H1 (cell line): ENCODE data around the gene RFX2. TPM values are rescaled to one million over a fixed set of nuclear protein-coding genes. Genes with fewer than 3 reads are reported as not detected.

Source experiments
- CTCF ChIA-PET: fragments of 300-600 bp; sonication (Branson Sonifier 250); formaldehyde crosslinking; loops from one replicate; lab custom pipeline; 2021; ENCODE audit not compliant: partially characterized antibody; lab: Charles Lee
- POLR2A ChIA-PET: fragments of 300-600 bp; sonication (Branson Sonifier 250); formaldehyde crosslinking; loops from one replicate; lab custom pipeline; 2021; ENCODE audit warnings: inconsistent platforms; ENCODE audit not compliant: partially characterized antibody; lab: Charles Lee
- DNase-seq, 2 experiments: peaks; one replicate each; pipeline versions ENCODE4 v3.0.0 to v3.0.0-alpha.2; 2010 to 2022; ENCODE audit warnings: low spot score in 2 of 2, low read depth in 1 of 2, mixed read lengths in 1 of 2
- FAIRE-seq: peaks from 2 replicates; lab custom pipeline; 2011; peaks lifted over from hg19 to GRCh38; lab: Jason Lieb, UNC
- H2AFZ ChIP-seq: 2 replicates; pipeline ENCODE4 v1.8.1; 2012; ENCODE audit warnings: low read length, inconsistent platforms
- H2AK5ac ChIP-seq: 2 replicates; pipeline ENCODE4 v1.6.1; 2013; ENCODE audit warnings: low read depth, low read length
- H2BK120ac ChIP-seq: replicated peaks from 2 replicates; pipeline ENCODE3; 2013; ENCODE audit warnings: low read depth, low read length, inconsistent platforms
- H2BK12ac ChIP-seq: 2 replicates; pipeline ENCODE4 v1.6.1; 2013; ENCODE audit warnings: low read depth, low read length
- H2BK15ac ChIP-seq: 2 replicates; pipeline ENCODE4 v1.6.1; 2013; ENCODE audit warnings: low read length
- H2BK20ac ChIP-seq: 2 replicates; pipeline ENCODE4 v1.6.1; 2013; ENCODE audit warnings: low read length
- H2BK5ac ChIP-seq: 2 replicates; pipeline ENCODE4 v1.6.1; 2013; ENCODE audit warnings: low read depth, low read length
- H3K14ac ChIP-seq: 2 replicates; pipeline ENCODE4 v1.6.1; 2013; ENCODE audit warnings: inconsistent platforms; ENCODE audit not compliant: insufficient read length
- H3K18ac ChIP-seq: 2 replicates; pipeline ENCODE4 v1.6.1; 2013; ENCODE audit warnings: low read length; ENCODE audit errors: extremely low read depth
- H3K23ac ChIP-seq: 2 replicates; pipeline ENCODE4 v1.6.1; 2013; ENCODE audit warnings: inconsistent platforms; ENCODE audit not compliant: insufficient read length
- H3K23me2 ChIP-seq: 2 replicates; pipeline ENCODE4 v1.6.1; 2013; ENCODE audit warnings: low read depth, low read length
- H3K27ac ChIP-seq: 2 replicates; pipeline ENCODE4 v1.6.1; 2011; ENCODE audit warnings: low read depth, low read length, inconsistent platforms
- H3K27me3 ChIP-seq, 4 experiments: replicated peaks in 1 of 4; 1 replicate in 1 of 4; 2 replicates in 3 of 4; pipeline versions ENCODE4 v1.6.1 to v1.8.1; 2011 to 2013; ENCODE audit warnings: low read length in 3 of 4, mild to moderate bottlenecking in 3 of 4, inconsistent platforms in 2 of 4, mixed read lengths in 2 of 4, moderate library complexity in 1 of 4; ENCODE audit not compliant: control insufficient read depth in 3 of 4, insufficient read depth in 3 of 4; ENCODE audit errors: extremely low read depth in 1 of 4
- H3K36me3 ChIP-seq, 4 experiments: 2 replicates each; pipeline versions ENCODE4 v1.6.1 to v1.8.1; 2011 to 2013; ENCODE audit warnings: mild to moderate bottlenecking in 4 of 4, low read length in 3 of 4, moderate library complexity in 2 of 4, control low read depth in 1 of 4, inconsistent platforms in 1 of 4; ENCODE audit not compliant: insufficient read depth in 4 of 4, control insufficient read depth in 2 of 4
- H3K4ac ChIP-seq: replicated peaks from 2 replicates; pipeline ENCODE3; 2013; ENCODE audit warnings: low read length, low read depth, mixed read lengths, inconsistent platforms; ENCODE audit not compliant: insufficient read length
- H3K4me1 ChIP-seq, 4 experiments: replicated peaks in 1 of 4; 1 replicate in 1 of 4; 2 replicates in 3 of 4; pipeline versions ENCODE4 v1.6.1 to v1.8.1; 2011 to 2013; ENCODE audit warnings: low read length in 3 of 4, inconsistent platforms in 2 of 4, mixed read lengths in 1 of 4; ENCODE audit not compliant: insufficient read depth in 4 of 4, control insufficient read depth in 3 of 4
- H3K4me2 ChIP-seq, 2 experiments: 2 replicates each; pipeline versions ENCODE4 v1.6.1 to v1.8.1; 2011 to 2013; ENCODE audit warnings: low read depth in 2 of 2, low read length in 2 of 2, control low read depth in 1 of 2, inconsistent platforms in 1 of 2, mild to moderate bottlenecking in 1 of 2; ENCODE audit not compliant: insufficient read depth in 1 of 2
- H3K4me3 ChIP-seq, 4 experiments: fragments of 200-600, 300-600 bp in 1 of 4; sonication (generic), shearing (Covaris generic), sonication (Bioruptor Twin) in 1 of 4; 2 replicates each; pipeline versions ENCODE4 v1.5.1 to v1.8.1; 2011 to 2016; ENCODE audit warnings: low read length in 4 of 4, low read depth in 3 of 4, control low read depth in 2 of 4, inconsistent platforms in 2 of 4, mild to moderate bottlenecking in 2 of 4, mixed read lengths in 1 of 4, moderate library complexity in 1 of 4; ENCODE audit not compliant: insufficient read depth in 2 of 4; ENCODE audit errors: extremely low read depth in 1 of 4
- H3K56ac ChIP-seq: replicated peaks from 2 replicates; pipeline ENCODE3; 2013; ENCODE audit warnings: low read depth, mild to moderate bottlenecking, mixed read lengths, low read length, inconsistent platforms; ENCODE audit not compliant: insufficient read length
- H3K79me1 ChIP-seq: 2 replicates; pipeline ENCODE4 v1.6.1; 2013; ENCODE audit warnings: low read depth, low read length, control low read depth
- H3K79me2 ChIP-seq, 2 experiments: 2 replicates each; pipeline versions ENCODE4 v1.6.1 to v1.8.1; 2012 to 2013; ENCODE audit warnings: low read length in 2 of 2, mild to moderate bottlenecking in 2 of 2, inconsistent platforms in 1 of 2; ENCODE audit not compliant: insufficient read depth in 2 of 2, control insufficient read depth in 1 of 2
- H3K9ac ChIP-seq, 4 experiments: replicated peaks in 1 of 4; 1 replicate in 1 of 4; 2 replicates in 3 of 4; pipeline versions ENCODE4 v1.6.1 to v1.8.1; 2011 to 2013; ENCODE audit warnings: low read depth in 3 of 4, low read length in 3 of 4, control low read depth in 2 of 4, mild to moderate bottlenecking in 2 of 4, moderate library complexity in 2 of 4, inconsistent platforms in 1 of 4; ENCODE audit errors: extremely low read depth in 1 of 4
- H3K9me3 ChIP-seq, 2 experiments: 2 replicates each; pipeline versions ENCODE4 v1.6.1 to v1.8.1; 2012 to 2013; ENCODE audit warnings: mild to moderate bottlenecking in 2 of 2, moderate library complexity in 2 of 2, control low read depth in 1 of 2, inconsistent platforms in 1 of 2, low read depth in 1 of 2, low read length in 1 of 2, mixed read lengths in 1 of 2; ENCODE audit not compliant: insufficient read depth in 2 of 2
- H4K20me1 ChIP-seq, 2 experiments: replicated peaks in 1 of 2; 2 replicates each; pipeline versions ENCODE3 to v1.8.1; 2011 to 2013; ENCODE audit warnings: inconsistent platforms in 2 of 2, low read length in 2 of 2, mild to moderate bottlenecking in 1 of 2; ENCODE audit not compliant: insufficient read depth in 2 of 2, control insufficient read depth in 1 of 2
- H4K5ac ChIP-seq: 2 replicates; pipeline ENCODE4 v1.6.1; 2013; ENCODE audit warnings: low read length, low read depth, mixed read lengths, inconsistent platforms; ENCODE audit not compliant: insufficient read length
- H4K8ac ChIP-seq: 2 replicates; pipeline ENCODE4 v1.8.0; 2013; ENCODE audit warnings: mild to moderate bottlenecking, moderate library complexity, low read length, inconsistent platforms; ENCODE audit not compliant: insufficient read depth; ENCODE audit errors: extremely low read depth
- H4K91ac ChIP-seq: replicated peaks from 2 replicates; pipeline ENCODE3; 2013; ENCODE audit warnings: low read length, mixed read lengths, inconsistent platforms; ENCODE audit not compliant: insufficient read length
- ATF2 ChIP-seq: IDR thresholded peaks from 2 replicates; pipeline ENCODE4 v1.6.1; 2012; ENCODE audit warnings: low read length, inconsistent platforms
- ATF3 ChIP-seq: IDR thresholded peaks from 2 replicates; pipeline ENCODE4 v1.6.1; 2011; ENCODE audit warnings: low read depth, mild to moderate bottlenecking, low read length; ENCODE audit not compliant: insufficient read depth
- BCL11A ChIP-seq, 2 experiments: IDR thresholded peaks; one replicate each; pipeline ENCODE4 v1.6.1; 2011; ENCODE audit warnings: low read depth in 2 of 2, low read length in 2 of 2, mild to moderate bottlenecking in 2 of 2
- CBX8 ChIP-seq: fragments of 300-800, 300-1000 bp; sonication (generic); IDR thresholded peaks from 2 replicates; pipeline ENCODE4 v1.7.1; 2016; ENCODE audit warnings: low read depth, low read length, borderline replicate concordance
- CTBP2 ChIP-seq: IDR thresholded peaks from 2 replicates; pipeline ENCODE4 v1.7.0; 2011; ENCODE audit warnings: borderline replicate concordance, mild to moderate bottlenecking, moderate library complexity, mixed read lengths, low read length; ENCODE audit not compliant: insufficient read depth, insufficient read length
- EP300 ChIP-seq, 2 experiments: IDR thresholded peaks; 1 replicate in 1 of 2; 2 replicates in 1 of 2; pipeline ENCODE4 v1.6.1; 2011 to 2012; ENCODE audit warnings: low read depth in 2 of 2, low read length in 2 of 2, mild to moderate bottlenecking in 2 of 2, borderline replicate concordance in 1 of 2, inconsistent platforms in 1 of 2, moderate library complexity in 1 of 2
- EZH2 ChIP-seq: fragments of 200-600 bp; sonication (generic); IDR thresholded peaks from 2 replicates; pipeline ENCODE4 v1.7.1; 2012; ENCODE audit warnings: low read depth, mild to moderate bottlenecking, moderate library complexity, low read length, inconsistent platforms; ENCODE audit not compliant: severe bottlenecking
- JUND ChIP-seq: IDR thresholded peaks from 2 replicates; pipeline ENCODE4 v1.6.1; 2011; ENCODE audit warnings: mild to moderate bottlenecking, improper control_type of control experiment, low read length
- TCF12 ChIP-seq: IDR thresholded peaks from 2 replicates; pipeline ENCODE4 v1.6.1; 2011; ENCODE audit warnings: low read depth, mild to moderate bottlenecking, low read length
- WGBS, 2 experiments: shearing (Covaris generic) in 1 of 2; methylation state at CpG; one replicate each; pipeline versions ENCODE4 v1.1.6 to v1.1.7; 2013 to 2015; ENCODE audit warnings: low lambda C conversion rate in 2 of 2, mixed read lengths in 2 of 2, inconsistent platforms in 1 of 2, low coverage in 1 of 2, missing lambda C conversion rate in 1 of 2; ENCODE audit not compliant: insufficient replicate concordance in 2 of 2, insufficient coverage in 1 of 2, insufficient read length in 1 of 2; ENCODE audit errors: extremely low coverage in 1 of 2, missing lambda C conversion rate in 1 of 2; 5-methylcytosine and 5-hydroxymethylcytosine counted together
- polyA plus RNA-seq, 7 experiments: library from polyadenylated mRNA; depleted of rRNA in 3 of 7; stranded (reverse) in 5 of 7; unstranded in 2 of 7; fragments of >200 nt in 5 of 7; fragments of 200-250 nt in 2 of 7; gene quantifications; 1 replicate in 5 of 7; 2 replicates in 1 of 7; 4 replicates in 1 of 7; pipeline versions ENCODE4 v1.2.1 to v1.2.3, GENCODE V29; 2011 to 2013; ENCODE audit warnings: missing spikeins in 2 of 7, mixed read lengths in 2 of 7
- total RNA-seq: library from RNA; stranded (reverse); fragmentation: NEBNext Ultra II Directional; extraction: Animal tissue kit (Norgen Biotek cat#: 25700); gene quantifications from 2 replicates; pipeline ENCODE4 v1.2.1, GENCODE V29; 2021

The RFX2 gene
- total and polyA plus RNA-seq, 2 of the 8 experiments (the other 6 are each of a cell fraction or from before 2014, with no cell fraction given), result 4.8 to 5.3 TPM

- Histone ChIP-seq H4K20me1 (no peaks in the 10 kb centered on the region), H3K9ac (peak overlapping the region in 1 of 4 experiments; percentile 32; a peak in 1 of 7 replicates), H3K9me3 (no peaks in the 10 kb centered on the region), H3K27ac (no peak overlapping the region), H4K91ac (no peak overlapping the region), H2BK5ac (no peak overlapping the region), H4K5ac (no peak overlapping the region), H2BK120ac (no peak overlapping the region), H2BK15ac (no peak overlapping the region), H3K23ac (no peak overlapping the region), H3K14ac (no peak overlapping the region), H3K4me1 (peaks cover 0 to 3% (median 2%) of the 10 kb centered on the region in 4 experiments; a peak in 4 of 7 replicates), H4K8ac (no peak overlapping the region), H3K18ac (no peak overlapping the region), H2AK5ac (no peak overlapping the region), H3K79me1 (no peaks in the 10 kb centered on the region), H2AFZ (no peak overlapping the region), H3K27me3 (no peaks in the 10 kb centered on the region; a peak in 1 of 7 replicates), H2BK20ac (no peak overlapping the region), H3K79me2 (no peaks in the 10 kb centered on the region), H2BK12ac (no peak overlapping the region), H3K4me3 (no peak overlapping the region), H3K4ac (no peak overlapping the region), H3K4me2 (no peak overlapping the region), H3K36me3 (no peaks in the 10 kb centered on the region), H3K56ac (no peak overlapping the region), H3K23me2 (no peaks in the 10 kb centered on the region)
- DNase-seq (no peak), FAIRE-seq (no peak)
- WGBS, 2 experiments, result 94% methylated on average over 12 of the region's 12 CpGs; no CpG with 5 or more reads in 1 of the 2 experiments
- CTCF ChIA-PET, result interaction anchor here (0.7 to 1.4 kb wide), 2 partner anchors 36 to 38 kb away, joined by 3 read pairs; no protein-coding TSS in a partner anchor
- POLR2A ChIA-PET, result interaction anchor here (1.3 kb wide), 1 partner anchor 11 kb away, joined by 3 read pairs; no protein-coding TSS in a partner anchor
- no peak for TF ChIP-seq CTBP2
- TF ChIP-seq ATF2, result no peak
- TF ChIP-seq BCL11A (IDR thresholded peaks at IDR 0.05; ENCODE audit: low read depth in 2 of 2, low read length in 2 of 2), result no peak
- no peak for TF ChIP-seq CBX8
- TF ChIP-seq EZH2, result no peak
- no peak for TF ChIP-seq ATF3
- TF ChIP-seq JUND, result no peak
- no peak for TF ChIP-seq EP300 (IDR thresholded peaks at IDR 0.05; ENCODE audit: borderline replicate concordance in 1 of 2, low read depth in 2 of 2, low read length in 2 of 2)
- no peak for TF ChIP-seq TCF12
These were observed 24.1 kb downstream of the RFX2 start for GRCh38 chr19:6086068-6086788.
